Lower leg skin (tissue), 3 donors: Measurements from ENCODE around the gene FARP1.

Experiments
- CTCF ChIP-seq, 3 donors: fragments of 450-650 bp; IDR thresholded peaks; one replicate each; pipeline ENCODE4 v1.5.1; 2016; ENCODE audit warnings: antibody characterized with exemption in 3 of 3, mild to moderate bottlenecking in 3 of 3, moderate library complexity in 2 of 3
- POLR2A ChIP-seq, 2 donors: fragments of 450-650 bp; IDR thresholded peaks; one replicate each; pipeline ENCODE4 v1.6.1; 2016 to 2017; ENCODE audit warnings: antibody characterized with exemption in 2 of 2, mild to moderate bottlenecking in 1 of 2, moderate library complexity in 1 of 2

- TF ChIP-seq CTCF (IDR thresholded peaks at IDR 0.05) (no peak), POLR2A (IDR thresholded peaks at IDR 0.05) (no peak)
Observed at GRCh38 chr13:98285317-98285716, 142.4 kb downstream of the FARP1 start.
